HG02623 (cell line): ENCODE results near the gene NDUFS1.
"Not testable (repeated sequence)": the region's sequence is repeated elsewhere in the genome, so short reads cannot be mapped to it uniquely, and the experiment has no call there.

Experiments
- ATAC-seq: cut with Tn5 transposase; IDR thresholded peaks from one replicate; pipeline ENCODE4 v1.9.1; 2021; ENCODE audit warnings: moderate library complexity; ENCODE audit not compliant: unreplicated experiment

Gene NDUFS1

DNA sequence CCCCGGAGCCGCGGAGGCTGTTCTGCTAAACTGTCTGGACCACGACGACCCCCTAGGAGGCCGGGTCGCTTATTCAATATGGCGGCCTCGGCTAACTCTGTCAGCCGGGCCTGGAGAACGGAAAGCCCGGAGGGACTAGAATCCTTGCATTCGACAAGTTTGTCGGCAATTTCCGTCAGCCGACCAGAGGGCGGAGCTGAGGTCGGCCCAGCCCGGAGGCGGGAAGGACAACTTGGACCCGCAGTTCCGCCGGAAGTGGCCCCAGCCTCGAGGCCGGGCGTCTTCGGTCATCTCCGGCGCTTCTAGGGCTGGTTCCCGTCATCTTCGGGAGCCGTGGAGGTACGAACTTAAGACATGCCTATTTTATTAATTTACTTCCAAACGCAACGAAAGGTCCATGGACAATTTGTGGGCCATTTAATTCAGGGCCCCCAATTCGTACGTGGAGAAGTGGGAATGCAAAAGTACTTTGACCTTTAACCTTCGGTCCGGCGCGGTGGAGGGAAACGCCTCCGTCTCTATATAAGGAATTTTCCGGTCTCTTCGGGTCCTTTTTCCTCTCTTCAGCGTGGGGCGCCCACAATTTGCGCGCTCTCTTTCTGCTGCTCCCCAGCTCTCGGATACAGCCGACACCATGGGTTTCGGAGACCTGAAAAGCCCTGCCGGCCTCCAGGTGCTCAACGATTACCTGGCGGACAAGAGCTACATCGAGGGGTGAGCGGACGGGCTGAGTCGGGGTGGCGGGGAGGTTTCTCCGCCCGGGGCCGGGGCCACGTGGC, at the start of gene NDUFS1, which contains the start of gene EEF1B2:
NDUFS1 (minus strand) TSS at position 99 of the 779 bp plus-strand sequence. CDS start 5,766 bp downstream, outside the sequence.
EEF1B2 (plus strand) TSS at position 550 of the 779 bp plus-strand sequence; CDS start at position 635, 85 bp downstream.
- peak; percentile 86 for ATAC-seq

DNA sequence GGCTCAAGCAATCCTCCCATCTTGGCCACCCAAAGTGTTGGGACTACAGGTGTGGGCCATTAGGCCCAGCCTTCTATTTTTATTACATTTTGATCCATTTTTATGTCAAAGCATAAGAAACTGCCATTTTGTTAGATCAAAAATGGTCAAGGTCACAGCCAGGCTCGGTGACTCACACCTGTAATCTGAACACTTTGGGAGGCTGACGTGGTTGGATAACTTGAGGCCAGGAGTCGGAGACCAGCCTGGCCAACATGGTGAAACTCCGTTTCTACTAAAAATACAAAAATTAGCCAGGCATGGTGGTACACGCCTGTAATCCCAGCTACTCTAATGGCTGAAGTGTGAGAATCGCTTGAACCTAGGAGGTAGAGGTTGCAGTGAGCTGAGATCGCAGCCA, 49.7 kb upstream of the NDUFS1 start:
- no peak for ATAC-seq

DNA sequence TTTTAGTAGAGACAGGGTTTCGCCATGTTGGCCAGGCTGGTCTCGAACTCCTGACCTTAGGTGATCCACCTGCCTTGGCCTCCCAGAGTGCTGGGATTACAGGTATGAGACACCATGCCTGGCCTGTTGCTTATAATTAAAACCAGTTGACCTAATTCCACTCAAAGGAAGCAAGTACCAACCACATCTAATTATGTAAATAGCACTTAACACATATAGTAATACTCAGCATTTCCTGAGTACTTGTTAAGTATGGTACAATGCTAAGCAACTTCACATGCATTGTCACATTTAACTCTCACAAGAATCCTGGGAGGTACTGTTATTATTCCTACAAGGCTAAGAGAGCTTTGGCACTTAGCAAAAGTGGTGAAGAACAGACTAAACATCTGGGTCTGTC, 48.1 kb upstream of the NDUFS1 start:
- ATAC-seq = not testable (repeated sequence)

DNA sequence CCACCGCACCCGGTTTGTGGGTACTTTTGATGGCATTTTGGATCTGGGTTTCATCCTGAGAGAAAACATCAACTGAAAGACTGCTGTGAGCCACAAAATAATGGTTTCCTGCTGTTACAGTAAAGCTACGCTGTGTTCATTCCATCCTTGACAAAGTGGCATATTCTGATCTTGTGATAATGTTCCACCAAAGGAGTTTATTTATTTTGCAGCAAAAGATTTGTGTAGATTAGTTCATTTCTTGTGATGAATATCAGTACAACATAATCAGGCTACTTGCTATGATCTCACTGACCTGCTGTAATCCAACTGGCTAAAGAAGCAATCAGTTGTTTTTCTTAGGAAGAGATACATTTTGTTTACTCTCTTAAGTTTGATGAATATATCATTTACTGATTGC, 45.5 kb upstream of the NDUFS1 start:
- ATAC-seq = no peak

DNA sequence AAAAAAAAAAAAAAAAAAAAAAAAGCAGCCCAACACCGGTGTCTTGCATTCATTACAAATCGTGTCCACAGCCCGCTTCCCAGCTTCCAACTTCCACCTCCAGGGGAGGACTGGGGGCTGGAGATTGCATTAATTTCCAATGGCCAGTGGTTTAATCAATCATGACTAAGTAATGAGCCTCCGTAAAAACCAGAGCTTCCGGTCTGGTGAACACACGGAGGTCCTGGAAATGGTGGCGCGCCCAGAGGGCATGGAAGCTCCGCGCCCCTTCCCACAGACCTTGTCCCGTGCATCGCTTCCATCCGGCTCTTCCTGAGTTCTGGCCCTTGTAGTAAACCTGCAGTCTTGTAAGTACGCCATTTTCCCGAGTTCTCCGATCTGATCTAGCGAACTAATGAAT, 44.1 kb upstream of the NDUFS1 start:
- no peak for ATAC-seq

DNA sequence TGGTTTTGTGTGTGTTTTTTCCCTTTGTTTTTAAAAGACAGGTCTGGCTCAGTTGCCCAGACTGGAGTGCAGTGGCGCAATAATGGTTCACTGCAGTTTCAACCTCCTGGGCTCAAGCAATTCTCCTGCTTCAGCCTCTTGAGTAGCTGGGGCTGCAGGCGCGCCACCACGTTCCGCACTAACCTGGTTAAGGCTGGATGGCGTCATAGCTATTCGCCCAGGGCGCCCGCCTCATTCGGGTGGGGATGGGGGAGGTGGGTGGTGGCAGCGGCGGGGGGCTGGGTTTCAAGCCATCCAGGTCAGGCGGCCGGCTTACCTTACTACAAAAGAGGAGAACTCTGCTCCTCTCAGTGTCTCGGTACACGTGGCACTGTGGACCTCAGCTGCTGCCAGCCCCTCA, 43.2 kb upstream of the NDUFS1 start:
- no peak for ATAC-seq

DNA sequence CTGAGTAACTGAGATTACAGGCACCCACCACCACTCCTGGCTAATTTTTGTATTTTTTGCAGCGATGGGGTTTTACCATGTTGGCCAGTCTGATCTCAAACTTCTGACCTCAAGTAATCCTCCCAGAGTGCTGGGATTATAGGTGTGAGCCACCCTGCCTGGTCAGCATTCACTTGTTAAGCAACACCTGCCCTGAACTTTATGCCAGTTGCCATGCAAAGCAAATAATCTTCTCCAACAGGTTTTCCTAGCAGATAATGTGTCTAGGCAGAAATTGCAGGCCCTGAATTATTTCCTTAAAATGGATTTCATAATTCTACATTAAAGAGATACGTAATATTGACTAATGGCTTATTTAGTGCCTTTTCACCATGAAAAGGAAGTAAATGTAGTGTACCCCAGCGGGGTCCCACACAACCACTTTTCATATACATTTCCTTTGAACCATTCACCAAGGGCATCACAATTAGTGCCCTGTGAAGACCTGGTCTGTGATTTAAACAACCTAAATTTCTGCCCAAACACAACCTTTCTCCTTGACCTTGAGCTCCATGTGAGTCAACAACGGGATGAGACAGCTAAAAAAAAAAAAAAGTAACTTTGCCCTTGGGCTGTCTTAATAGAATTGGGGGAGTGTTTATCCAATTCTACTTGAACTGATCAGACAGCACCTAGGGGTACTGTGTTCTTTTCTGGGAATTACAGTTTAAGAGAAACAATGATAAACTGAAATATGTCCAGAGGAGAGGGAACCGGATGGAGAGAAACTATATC, 42.0 kb upstream of the NDUFS1 start:
- ATAC-seq = no peak

DNA sequence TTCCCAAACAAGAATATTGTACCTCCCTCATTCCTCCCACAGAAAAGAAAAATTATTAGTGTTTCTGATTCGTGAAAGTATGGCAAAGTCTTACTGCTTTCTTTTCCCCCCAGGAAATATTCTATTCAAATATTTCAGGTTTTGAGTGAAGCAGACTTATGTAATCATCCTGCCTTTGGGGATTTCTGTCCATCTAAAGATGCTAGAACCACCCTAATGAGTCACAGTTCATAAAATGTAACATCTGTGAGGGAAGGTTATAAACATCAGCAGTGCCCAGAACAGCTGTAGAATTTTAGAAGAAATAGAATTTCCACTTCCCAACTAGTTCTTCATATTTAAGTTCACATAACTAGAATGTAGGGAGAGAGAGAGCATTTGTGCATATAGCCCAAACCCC, 39.4 kb upstream of the NDUFS1 start:
- no peak for ATAC-seq

DNA sequence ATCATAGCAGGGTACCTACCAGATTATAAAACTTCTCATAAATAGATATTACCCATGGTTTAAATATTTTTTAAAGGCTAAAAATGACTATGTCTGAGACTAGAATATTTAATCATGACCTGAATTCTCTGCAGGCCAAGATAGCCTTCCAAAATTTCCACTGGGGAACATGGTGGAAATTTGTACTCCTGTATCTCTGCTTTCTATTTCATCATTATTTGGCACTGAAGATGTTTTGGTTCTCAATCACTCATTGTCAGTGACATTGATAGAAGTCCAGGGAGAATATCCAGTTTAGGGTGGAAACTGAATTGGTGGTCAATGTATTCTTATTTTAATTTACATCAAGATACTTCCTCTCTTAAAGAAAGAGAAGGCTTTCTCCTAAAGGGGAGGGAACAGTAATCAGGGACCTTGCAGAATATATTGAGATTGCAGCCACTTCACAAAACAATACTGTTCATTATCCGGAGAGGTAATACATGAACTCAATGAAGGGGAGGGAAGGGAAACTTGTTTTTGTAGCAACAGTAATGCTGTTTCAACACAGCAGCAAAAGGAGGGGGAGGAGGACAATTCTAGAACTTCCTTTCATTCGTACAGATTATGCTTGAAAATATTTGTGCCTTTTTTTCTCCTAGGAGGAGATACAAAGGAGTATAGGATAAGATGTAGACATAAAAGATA, 34.6 kb upstream of the NDUFS1 start:
- ATAC-seq = no peak

DNA sequence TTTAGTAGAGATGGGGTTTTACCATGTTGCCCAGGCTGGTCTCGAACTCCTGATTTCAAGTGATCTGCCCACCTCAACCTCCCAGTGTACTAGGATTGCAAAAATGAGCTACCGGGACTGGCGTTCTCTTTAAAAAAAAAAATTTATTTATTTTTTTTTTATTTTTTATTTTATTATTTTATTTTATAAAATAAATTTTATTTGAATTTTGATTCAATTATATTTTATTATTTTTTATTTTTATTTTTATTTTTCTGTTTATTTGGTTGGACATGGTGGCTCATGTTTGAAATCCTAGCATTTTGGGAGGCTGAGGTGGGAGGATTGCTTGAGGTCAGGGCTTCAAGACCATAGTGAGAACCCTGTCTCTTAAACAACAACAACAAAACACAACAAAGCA, 32.9 kb upstream of the NDUFS1 start:
- ATAC-seq = no peak

DNA sequence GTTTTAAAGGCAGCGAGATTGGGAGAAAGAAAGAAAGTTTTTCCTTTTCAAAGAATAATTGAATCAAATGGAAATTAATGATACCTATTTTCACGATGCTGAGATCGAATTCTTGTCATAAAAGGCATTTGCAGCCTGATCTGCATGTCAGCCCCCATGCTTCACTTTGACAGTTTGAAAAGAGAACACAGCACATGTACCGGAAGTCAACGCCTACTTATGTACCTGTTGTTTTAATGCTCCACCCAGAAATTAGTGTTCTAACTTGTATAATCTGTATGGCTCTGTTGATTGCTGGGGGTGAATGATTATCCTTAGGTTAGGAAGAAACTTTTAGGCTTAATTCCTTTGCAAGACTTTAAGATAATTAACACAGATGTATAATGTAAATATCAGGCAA, 31.4 kb upstream of the NDUFS1 start:
- ATAC-seq = no peak

DNA sequence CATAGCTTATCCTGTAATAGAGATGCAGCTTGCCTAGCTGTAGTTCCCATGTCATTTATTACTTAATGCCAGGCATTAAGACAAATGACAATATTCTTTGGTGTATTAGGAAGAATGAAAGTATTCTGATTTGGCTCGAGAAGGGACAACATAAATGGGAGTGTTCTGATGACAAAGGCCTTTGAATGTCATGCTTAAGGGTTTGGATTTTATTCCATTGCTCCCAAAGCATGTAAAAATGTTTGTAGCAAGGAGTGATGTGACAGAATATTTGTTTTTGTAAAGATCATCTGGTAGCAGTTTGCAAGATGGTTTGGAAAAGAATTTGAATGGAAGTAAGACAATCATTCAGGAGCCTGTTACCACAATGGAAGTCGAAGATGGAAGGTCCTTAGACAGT, 30.9 kb upstream of the NDUFS1 start:
- no peak for ATAC-seq

DNA sequence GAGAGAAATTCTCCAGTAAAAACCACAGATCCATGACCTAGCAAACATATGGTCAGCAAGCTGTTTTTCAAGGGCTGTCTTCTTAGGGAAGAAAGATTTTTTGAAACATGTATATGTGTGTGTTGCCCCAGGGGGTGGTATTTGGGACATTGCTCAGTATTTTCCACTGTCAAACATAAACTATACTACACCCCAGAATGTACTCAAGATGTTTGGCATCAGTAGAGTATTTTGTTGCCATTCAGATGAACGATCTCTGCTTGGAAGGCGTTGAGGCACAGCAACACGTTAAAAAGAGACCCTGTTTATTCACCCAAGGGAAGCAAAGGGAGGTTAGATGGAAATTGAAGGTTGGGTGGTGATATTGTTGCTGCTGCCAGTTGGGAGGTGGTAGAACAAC, 30.4 kb upstream of the NDUFS1 start:
- no peak for ATAC-seq

DNA sequence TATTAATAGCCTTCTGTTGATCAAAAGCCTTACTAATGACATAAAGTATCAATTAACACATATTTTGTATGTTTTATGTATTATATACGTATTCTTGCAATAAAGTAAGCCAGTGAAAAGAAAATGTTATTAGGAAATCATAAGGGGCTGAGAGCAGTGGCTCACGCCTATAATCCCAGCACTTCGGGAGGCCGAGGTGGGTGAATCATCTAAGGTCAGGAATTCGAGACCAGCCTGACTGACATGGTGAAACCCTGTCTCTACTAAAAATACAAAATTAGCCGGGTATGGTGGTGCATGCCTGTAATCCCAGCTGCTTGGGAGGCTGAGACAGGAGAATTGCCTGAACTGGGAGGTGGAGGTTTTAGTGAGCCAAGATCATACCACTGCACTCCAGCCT, 22.3 kb upstream of the NDUFS1 start:
- ATAC-seq = not testable (repeated sequence)

DNA sequence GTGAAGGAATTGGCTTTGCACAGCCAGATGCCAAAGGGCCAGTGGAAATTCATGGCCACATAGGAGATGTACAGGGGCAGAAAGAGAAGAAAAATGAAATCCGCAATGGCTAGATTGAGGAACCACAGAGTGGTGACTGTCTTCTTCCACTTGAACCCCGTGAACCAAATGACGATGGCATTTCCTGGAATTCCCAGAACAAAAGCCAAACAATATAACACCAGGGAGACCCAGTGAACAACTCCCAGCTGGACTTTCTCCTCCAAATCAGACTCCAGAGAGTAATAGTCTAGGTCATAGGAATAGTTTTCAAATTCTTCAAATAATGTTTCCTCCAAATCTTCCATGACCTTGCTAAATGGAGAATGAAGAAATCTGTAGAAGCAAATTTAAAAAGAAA, 17.7 kb upstream of the NDUFS1 start:
- ATAC-seq = no peak

DNA sequence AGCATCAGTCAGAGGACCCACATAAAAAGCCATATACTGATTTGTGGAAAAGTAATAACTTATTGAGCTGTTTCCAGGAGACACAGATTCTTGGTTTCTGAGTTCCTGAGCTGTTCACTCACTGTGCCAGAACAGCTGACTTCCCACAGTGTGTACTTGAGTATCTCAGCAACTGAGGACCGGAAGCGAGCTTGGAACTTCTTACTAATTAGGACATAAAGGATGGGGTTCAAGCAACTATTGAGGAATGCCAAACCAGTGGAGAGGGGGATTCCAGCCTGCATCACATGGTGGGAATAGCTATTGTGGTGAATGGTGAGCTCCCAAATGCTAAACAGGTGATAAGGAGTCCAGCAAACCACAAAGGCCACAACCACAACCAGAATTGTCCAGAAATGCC, 16.9 kb upstream of the NDUFS1 start:
- no peak for ATAC-seq

DNA sequence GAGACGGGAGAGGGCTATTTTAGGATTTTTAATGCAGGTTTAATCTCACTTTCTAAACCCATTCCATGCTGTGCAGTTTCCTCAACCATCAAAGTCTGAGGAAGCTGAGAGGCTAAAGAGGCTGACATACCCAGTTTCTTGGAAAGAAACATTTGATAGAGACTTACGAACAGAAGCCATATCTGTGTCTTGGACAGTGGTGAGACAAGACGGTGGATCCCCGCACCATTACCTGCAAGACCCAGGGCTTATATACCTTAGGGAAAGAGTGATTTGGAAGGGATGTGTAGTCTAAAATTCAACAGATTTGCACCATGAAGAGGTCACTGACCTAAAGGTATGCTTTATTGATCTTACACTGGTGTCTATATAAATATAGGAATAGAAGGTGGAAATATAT, 13.9 kb upstream of the NDUFS1 start:
- no peak for ATAC-seq

DNA sequence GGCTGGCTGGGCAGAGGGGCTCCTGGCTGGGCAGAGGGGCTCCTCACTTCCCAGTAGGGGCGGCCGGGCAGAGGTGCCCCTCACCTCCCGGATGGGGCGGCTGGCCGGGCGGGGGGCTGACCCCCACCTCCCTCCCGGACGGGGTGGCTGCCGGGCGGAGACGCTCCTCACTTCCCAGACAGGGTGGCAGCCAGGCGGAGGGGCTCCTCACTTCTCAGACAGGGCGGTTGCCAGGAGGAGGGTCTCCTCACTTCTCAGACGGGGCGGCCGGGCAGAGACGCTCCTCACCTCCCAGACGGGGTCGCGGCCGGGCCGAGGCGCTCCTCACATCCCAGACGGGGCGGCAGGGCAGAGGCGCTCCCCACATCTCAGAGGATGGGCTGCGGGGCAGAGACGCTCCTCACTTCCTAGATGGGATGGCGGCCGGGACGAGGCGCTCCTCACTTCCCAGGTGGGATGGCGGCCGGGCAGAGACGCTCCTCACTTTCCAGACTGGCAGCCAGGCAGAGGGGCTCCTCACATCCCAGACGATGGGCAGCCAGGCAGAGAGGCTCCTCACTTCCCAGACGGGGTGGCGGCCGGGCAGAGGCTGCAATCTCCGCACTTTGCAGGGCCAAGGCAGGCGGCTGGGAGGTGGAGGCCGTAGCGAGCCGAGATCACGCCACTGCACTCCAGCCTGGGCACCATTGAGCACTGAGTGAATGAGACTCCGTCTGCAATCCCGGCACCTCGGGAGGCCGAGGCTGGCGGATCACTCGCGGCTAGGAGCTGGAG, 12.6 kb upstream of the NDUFS1 start:
- not testable (repeated sequence) for ATAC-seq

DNA sequence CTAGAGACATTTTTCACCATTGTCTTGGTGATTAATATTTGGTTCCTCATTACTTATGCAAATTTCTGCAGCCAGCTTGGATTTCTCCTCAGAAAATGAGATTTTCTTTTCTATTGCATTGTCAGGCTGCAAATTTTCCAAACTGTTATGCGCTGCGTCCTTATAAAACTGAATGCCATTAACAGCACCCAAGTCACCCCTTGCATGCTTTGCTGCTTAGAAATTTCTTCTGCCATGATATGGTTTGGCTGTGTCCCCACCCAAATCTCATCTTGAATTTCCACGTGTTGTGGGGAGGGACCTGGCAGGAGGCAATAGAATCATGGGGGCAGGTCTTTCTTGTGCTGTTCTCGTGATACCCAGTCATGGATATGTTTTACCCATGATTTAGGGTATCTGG, 9.0 kb upstream of the NDUFS1 start:
- not testable (repeated sequence) for ATAC-seq

DNA sequence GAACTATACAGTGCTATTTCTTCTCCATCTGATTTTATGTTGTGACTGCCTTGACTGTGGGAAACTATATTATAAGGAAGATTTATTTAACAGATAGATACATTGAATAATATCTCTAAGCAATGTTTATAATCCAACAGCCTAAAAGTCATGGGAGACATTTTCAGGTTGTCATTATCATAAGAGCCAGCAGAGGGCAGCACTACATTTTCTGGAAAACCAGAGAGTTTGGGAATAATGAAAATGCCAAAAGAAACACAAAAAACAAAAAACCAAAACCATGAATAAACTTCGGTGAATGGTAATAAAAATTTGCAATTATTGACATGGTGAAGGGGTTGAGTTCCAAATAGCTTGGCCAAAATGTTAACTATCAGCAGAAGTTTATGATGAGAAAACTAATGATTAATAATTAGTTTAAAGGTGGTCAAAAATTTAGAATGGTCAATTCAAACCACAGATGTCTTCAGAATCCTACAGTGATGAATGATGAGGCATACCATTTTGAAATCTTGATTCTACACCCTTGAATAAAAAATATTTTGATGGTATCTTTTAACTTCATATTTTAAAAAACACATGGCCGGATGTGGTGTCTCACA, 5.1 kb upstream of the NDUFS1 start:
- no peak for ATAC-seq
